Activated CD4-positive, alpha-beta memory T cell treated with anti-CD3 and anti-CD28 coated beads for 36 hours (primary cell): Measurements from ENCODE around the gene WDFY3. TPM values are rescaled to one million over a fixed set of nuclear protein-coding genes. Genes with fewer than 3 reads are reported as not detected.

Experiments used
- CTCF ChIA-PET: fragments of 350-600 bp; sonication (Branson Sonifier 250); formaldehyde crosslinking; loops from one replicate; lab custom pipeline; 2021; ENCODE audit warnings: antibody characterized with exemption, inconsistent platforms; lab: Charles Lee
- POLR2A ChIA-PET: fragments of 350-600 bp; sonication (Branson Sonifier 250); formaldehyde crosslinking; loops from one replicate; lab custom pipeline; 2021; ENCODE audit warnings: antibody characterized with exemption; lab: Charles Lee
- DNase-seq: peaks from one replicate; pipeline ENCODE4 v3.0.0-alpha.2; 2020
- H3K27ac Mint-ChIP-seq: one replicate; pipeline ENCODE4 v1.8.0; 2021; ENCODE audit warnings: mixed read lengths
- H3K27me3 Mint-ChIP-seq: one replicate; pipeline ENCODE4 v1.8.0; 2021; ENCODE audit warnings: mixed read lengths
- H3K36me3 Mint-ChIP-seq: one replicate; pipeline ENCODE4 v1.8.0; 2021; ENCODE audit warnings: mixed read lengths
- H3K4me1 Mint-ChIP-seq: one replicate; pipeline ENCODE4 v1.8.0; 2021; ENCODE audit warnings: low read depth, mixed read lengths
- H3K4me3 Mint-ChIP-seq: one replicate; pipeline ENCODE4 v1.8.0; 2021; ENCODE audit warnings: mild to moderate bottlenecking, mixed read lengths
- H3K9me3 Mint-ChIP-seq: one replicate; pipeline ENCODE4 v1.8.0; 2021; ENCODE audit warnings: mixed read lengths
- intact Hi-C: fragments of 100-400 bp; cut with micrococcal nuclease; formaldehyde crosslinking; loops from one replicate; pipeline ENCODE4 v1.15.1; 2023
- total RNA-seq, 2 experiments: library from RNA; stranded (reverse); gene quantifications; one replicate each; pipeline ENCODE4 v1.2.3, GENCODE V29; 2021

Gene WDFY3
- total RNA-seq, 2 experiments from 2014 or later, result 1.3 to 1.7 TPM

DNA sequence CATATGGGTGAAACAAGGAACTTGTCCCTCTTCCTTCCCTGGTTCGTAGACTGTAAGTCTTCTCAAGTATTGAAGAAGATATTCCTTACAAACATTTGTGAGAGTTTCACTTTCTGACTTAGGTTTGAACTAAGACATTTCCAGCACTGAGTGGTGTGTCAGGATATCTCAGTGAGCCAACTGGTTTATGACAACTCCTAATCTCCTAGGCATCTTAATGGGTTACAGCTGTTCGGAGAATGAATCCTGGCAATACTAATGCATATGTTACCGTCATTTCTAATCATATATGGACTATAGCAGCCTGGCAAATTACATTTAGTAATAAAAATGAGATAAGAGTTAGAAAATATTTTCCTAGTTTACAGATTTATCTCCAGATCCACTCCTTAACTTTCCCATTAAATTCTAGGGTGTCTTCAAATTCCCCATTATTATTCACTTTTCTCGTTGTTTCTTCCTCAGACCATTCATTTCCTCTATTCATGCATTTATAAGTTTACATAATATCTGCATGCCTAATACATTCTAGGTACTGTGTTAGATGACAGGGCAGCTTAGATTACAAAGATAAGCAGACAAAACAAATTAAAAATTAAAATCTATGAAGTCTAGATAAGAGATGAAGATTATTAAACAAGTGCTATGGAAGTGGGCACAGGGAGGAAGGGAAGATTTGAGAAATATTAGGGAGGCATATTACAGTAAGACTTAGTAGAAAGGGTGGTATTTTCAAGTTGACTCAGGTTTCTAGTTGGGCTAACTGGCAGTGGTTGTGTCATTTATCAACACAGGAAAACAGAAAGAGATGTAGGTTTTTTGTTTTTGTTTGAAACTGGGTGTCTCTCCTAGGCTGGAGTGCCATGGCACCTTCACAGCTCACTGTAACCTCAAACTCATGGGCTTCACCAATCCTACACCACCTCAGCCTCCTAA lies 173.9 kb downstream of the WDFY3 start:
- Mint-ChIP-seq H3K4me3 (no peak overlapping the region), H3K36me3 (no peaks in the 10 kb centered on the region)
- intact Hi-C loops, result no loop called here

DNA sequence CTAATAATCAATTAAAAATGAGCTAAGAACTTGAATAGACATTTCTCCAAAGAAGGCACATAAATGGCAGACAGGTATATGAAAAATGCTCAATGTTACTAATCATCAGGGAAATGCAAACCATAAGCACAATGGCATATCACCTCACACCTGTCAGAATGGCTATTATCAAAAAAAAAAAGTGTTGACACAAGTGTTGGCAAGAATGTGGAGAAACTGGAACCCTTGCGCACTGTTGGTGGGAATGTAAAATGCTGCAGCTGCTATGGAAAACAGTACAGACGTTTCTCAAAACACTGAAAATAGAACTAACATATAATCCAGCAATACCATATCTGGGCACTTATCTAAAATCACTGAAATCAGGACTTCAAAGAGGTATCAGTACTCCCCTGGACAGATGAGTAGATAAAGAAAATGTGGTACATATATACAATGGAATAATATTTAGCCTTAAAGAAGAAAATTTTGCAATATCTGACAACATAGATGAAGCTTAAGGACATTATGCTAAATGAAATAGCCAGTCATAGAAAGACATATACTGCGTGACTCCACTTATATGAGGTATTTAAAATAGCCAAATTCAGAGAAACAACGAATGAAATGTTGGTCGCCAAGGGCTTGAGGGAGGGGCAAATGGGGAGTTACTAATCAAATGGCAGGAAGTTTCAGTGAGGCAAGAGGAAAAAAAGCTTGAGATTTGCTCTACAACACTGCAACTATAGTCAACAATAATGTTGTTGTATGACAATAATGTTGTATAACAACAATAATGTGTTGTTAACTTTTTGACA lies 175.5 kb downstream of the WDFY3 start:
- no peak overlapping the region for H3K4me3 Mint-ChIP-seq
- CTCF ChIA-PET, result interaction anchor here (0.7 kb wide), 1 partner anchor 60 kb away, joined by 3 read pairs; no protein-coding TSS in a partner anchor
- POLR2A ChIA-PET, result no interaction called here

More for the DNA sequence above, 173.9 kb downstream of the WDFY3 start:
- POLR2A ChIA-PET, result no interaction called here
- Mint-ChIP-seq H3K9me3 (no peaks in the 10 kb centered on the region), H3K27me3 (no peaks in the 10 kb centered on the region), H3K27ac (no peak overlapping the region), H3K4me1 (no peaks in the 10 kb centered on the region)
- CTCF ChIA-PET, result no interaction called here
- DNase-seq, result no peak

DNA sequence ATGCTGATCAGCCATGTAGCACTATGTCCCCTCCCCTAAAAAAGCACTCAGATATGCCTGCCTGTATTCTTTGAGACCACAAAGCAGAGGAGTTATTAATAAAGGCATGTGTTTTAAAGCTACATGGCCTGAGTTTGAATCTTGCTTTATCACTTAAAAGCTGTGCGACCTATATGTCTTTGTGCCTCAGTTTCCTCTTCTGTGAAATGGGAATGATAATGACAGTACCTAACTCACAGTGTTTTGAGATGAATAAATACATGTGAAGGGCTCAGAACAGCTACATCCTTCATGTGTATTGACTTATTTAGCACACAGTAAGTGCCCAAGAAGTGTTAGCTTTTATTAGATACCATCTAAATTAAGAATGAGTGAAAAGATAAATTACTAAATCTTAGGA lies 180.0 kb downstream of the WDFY3 start:
- Mint-ChIP-seq H3K9me3 (no peaks in the 10 kb centered on the region), H3K4me1 (no peaks in the 10 kb centered on the region), H3K4me3 (no peak overlapping the region), H3K36me3 (no peaks in the 10 kb centered on the region), H3K27ac (no peak overlapping the region), H3K27me3 (no peaks in the 10 kb centered on the region)
- DNase-seq, result no peak
- intact Hi-C loops, result no loop called here
- ChIA-PET POLR2A (no interaction called here), CTCF (no interaction called here)

More for the DNA sequence above, 175.5 kb downstream of the WDFY3 start:
- Mint-ChIP-seq H3K4me1 (no peaks in the 10 kb centered on the region), H3K9me3 (no peaks in the 10 kb centered on the region), H3K36me3 (no peaks in the 10 kb centered on the region), H3K27me3 (no peaks in the 10 kb centered on the region), H3K27ac (no peak overlapping the region)
- intact Hi-C loops, result no loop called here
- no peak for DNase-seq

DNA sequence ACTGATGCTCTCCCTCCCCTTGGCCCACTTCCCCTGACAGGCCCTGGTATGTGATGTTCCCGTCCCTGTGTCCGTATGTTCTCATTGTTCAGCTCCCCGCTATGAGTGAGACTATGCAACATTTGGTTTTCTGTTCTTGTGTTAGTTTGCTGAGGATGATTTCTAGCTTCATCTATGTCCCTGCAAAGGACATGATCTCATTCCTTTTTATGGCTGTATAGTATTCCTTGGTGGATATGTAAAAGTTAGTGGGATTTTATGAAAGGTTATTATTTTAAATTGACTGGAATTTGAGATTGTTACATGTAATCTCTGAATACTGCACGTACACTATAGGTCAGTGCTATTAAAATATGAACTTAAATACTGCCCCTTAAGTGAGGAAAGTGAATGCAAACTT lies 184.0 kb downstream of the WDFY3 start:
- intact Hi-C loops, result no loop called here
- H3K4me3 Mint-ChIP-seq, result no peak overlapping the region
- no peaks in the 10 kb centered on the region for H3K36me3 Mint-ChIP-seq
- ChIA-PET CTCF (no interaction called here), POLR2A (no interaction called here)
- no peaks in the 10 kb centered on the region for H3K9me3 Mint-ChIP-seq
- DNase-seq, result no peak
- no peak overlapping the region for H3K27ac Mint-ChIP-seq
- H3K4me1 Mint-ChIP-seq, result no peaks in the 10 kb centered on the region
- no peaks in the 10 kb centered on the region for H3K27me3 Mint-ChIP-seq

DNA sequence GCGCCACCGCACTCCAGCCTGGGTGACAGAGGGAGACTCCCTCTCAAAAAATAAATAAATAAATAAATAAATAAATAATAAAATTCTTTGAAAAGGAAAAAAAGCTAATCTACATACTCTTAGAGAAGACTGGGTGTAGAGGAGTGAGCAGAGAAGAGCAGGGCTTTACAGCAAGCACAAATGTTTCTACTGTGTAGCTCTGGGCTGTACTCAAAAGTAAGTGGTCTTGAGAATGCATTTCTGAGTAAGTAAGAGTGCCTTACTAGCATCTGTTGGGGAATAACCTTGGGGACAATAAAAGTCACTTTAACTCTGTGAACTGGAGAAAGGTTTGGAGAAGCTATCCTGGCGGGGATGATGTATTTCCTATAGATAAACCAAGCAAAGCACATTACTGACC lies 185.8 kb downstream of the WDFY3 start:
- Mint-ChIP-seq H3K27ac (no peak overlapping the region), H3K4me3 (no peak overlapping the region), H3K9me3 (no peaks in the 10 kb centered on the region), H3K4me1 (no peaks in the 10 kb centered on the region), H3K27me3 (no peaks in the 10 kb centered on the region), H3K36me3 (no peaks in the 10 kb centered on the region)
- no peak for DNase-seq
- ChIA-PET POLR2A (no interaction called here), CTCF (interaction anchor here (0.6 kb wide), 1 partner anchor 1099 kb away, joined by 4 read pairs; no protein-coding TSS in a partner anchor)
- intact Hi-C loops, result no loop called here

DNA sequence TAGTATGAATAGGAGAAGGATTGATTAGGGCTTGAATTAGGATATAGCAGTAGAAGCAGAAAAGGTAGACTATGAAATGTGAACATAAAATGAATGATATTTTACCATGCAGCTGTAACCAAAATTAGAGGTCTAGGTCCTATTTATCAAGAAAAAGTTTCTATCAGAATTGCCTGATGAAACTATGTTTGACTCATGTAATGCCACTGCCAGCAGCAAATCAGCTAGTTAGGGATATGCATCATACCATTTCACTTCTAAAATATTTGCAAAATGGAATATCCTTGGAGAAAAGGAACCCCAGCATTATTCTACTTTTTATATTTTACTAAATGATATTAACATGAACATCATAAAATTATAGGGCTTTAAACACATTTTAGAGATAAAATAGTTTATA lies 188.4 kb downstream of the WDFY3 start:
- no peaks in the 10 kb centered on the region for H3K4me1 Mint-ChIP-seq
- H3K36me3 Mint-ChIP-seq, result no peaks in the 10 kb centered on the region
- ChIA-PET CTCF (no interaction called here), POLR2A (no interaction called here)
- no peak overlapping the region for H3K4me3 Mint-ChIP-seq
- intact Hi-C loops, result no loop called here
- DNase-seq, result no peak
- H3K27ac Mint-ChIP-seq, result no peak overlapping the region
- H3K27me3 Mint-ChIP-seq, result peaks cover 3% of the 10 kb centered on the region
- H3K9me3 Mint-ChIP-seq, result no peaks in the 10 kb centered on the region

DNA sequence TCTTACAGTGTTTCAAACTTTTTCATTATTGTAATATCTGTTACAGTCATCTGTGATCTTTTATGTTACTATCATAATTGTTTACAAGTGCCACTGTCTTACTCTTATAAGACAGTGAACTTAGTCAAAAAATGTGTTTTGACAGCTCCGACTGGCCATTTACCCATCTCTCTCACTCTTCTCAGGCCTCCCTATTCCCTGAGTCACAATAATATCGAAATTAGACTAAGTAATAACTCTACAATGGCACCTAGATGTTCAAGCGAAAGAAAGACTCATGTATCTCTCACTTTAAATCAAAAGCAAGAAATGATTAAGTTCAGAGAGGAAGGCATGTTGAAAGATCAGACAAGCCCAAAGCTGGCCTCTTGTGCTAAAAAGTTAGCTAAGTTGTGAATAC lies 199.3 kb downstream of the WDFY3 start:
- ChIA-PET CTCF (interaction anchor here (1.4 kb wide), 1 partner anchor 18 kb away, joined by 6 read pairs; no protein-coding TSS in a partner anchor), POLR2A (interaction anchor here (0.6 kb wide), 1 partner anchor 292 kb away, joined by 4 read pairs; no protein-coding TSS in a partner anchor)
- intact Hi-C loops, result no loop called here
- no peak overlapping the region for H3K27ac Mint-ChIP-seq
- no peaks in the 10 kb centered on the region for H3K36me3 Mint-ChIP-seq
- no peak overlapping the region for H3K4me3 Mint-ChIP-seq
- H3K27me3 Mint-ChIP-seq, result no peaks in the 10 kb centered on the region
- H3K4me1 Mint-ChIP-seq, result peaks cover 12% of the 10 kb centered on the region
- H3K9me3 Mint-ChIP-seq, result no peaks in the 10 kb centered on the region
- no peak for DNase-seq

DNA sequence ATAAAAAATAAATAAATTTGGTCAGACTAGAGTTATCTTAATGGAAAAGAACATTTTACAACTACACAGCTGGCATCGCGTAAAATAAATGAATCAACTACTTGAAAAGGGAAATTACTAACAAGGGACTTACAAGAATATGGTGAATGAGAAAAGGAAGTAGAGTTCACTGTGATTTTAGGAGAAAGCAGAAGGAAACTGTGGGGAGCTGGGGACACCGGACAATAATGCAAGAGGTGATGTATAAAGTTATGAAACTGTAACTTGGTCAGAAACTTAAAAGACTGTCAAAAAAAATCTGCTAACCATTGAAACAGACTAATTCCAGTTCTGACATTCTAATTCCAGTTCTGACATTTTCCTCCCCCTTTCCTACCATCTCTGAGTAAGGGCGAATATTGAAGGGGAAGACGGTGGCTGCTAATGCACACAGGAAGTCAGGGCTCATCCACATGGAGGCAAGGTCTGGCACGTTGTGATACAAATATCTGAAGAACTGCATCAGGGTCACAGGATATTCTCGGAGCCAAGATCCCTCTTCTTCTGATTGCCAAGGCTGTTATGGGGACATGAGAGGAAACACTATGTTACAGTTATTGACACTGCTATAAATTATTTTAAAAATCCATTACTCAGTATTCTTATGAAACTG lies 213.0 kb downstream of the WDFY3 start:
- H3K27ac Mint-ChIP-seq, result no peak overlapping the region
- H3K4me1 Mint-ChIP-seq, result no peaks in the 10 kb centered on the region
- CTCF ChIA-PET, result interaction anchor here (0.9 kb wide), 1 partner anchor 10 kb away, joined by 4 read pairs; no protein-coding TSS in a partner anchor
- no peaks in the 10 kb centered on the region for H3K9me3 Mint-ChIP-seq
- POLR2A ChIA-PET, result no interaction called here
- peaks cover 4% of the 10 kb centered on the region for H3K27me3 Mint-ChIP-seq
- no peaks in the 10 kb centered on the region for H3K36me3 Mint-ChIP-seq
- H3K4me3 Mint-ChIP-seq, result no peak overlapping the region
- DNase-seq, result no peak
- intact Hi-C loops, result loop anchor here (5.0 kb wide), 1 partner anchor 171 kb away; the partner anchor contains the start of gene CDS1

DNA sequence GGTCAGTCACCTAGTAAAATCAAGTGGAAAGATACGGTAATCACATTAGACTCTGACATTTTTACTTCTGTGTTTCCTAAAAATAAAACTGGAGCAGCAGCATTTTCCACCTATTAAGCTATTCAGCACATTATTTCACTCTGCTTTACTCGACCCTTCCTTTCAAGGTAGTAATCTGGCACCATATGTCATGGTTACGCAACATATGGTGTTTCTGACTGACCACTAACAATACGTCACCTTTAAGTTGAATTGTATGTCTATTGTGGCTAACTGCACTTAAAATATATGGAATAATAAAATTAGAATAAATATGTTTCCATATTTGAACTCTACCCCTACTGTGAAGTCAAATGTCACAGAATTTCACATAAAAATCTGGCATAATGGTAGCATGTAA lies 214.8 kb downstream of the WDFY3 start:
- CTCF ChIA-PET, result interaction anchor here (1.1 to 2.5 kb wide), 2 partner anchors 173 to 219 kb away, joined by 3 to 21 read pairs; no protein-coding TSS in a partner anchor
- DNase-seq, result no peak
- intact Hi-C loops, result loop anchor here (5.0 kb wide), 1 partner anchor 169 kb away; the partner anchor contains the start of gene CDS1
- no peaks in the 10 kb centered on the region for H3K4me1 Mint-ChIP-seq
- H3K27me3 Mint-ChIP-seq, result peaks cover 4% of the 10 kb centered on the region
- H3K27ac Mint-ChIP-seq, result no peak overlapping the region
- no peaks in the 10 kb centered on the region for H3K36me3 Mint-ChIP-seq
- H3K9me3 Mint-ChIP-seq, result no peaks in the 10 kb centered on the region
- no peak overlapping the region for H3K4me3 Mint-ChIP-seq
- POLR2A ChIA-PET, result no interaction called here

DNA sequence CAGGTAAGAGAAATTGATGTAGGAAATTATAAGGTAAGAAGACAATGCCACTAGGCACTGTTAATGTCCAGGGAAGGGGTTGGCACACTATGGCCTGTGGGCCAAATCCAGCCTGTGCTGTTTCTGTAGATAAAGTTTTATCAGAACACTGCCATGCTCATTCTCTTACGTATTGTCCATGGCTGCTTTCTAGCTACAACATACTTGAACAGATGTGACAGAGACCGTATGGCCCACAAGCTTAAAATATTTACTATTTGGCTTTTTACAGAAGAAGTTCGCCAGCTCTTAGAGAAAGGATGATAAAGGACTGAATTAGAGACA lies 215.6 kb downstream of the WDFY3 start:
- H3K9me3 Mint-ChIP-seq, result no peaks in the 10 kb centered on the region
- H3K36me3 Mint-ChIP-seq, result no peaks in the 10 kb centered on the region
- CTCF ChIA-PET, result interaction anchor here (0.5 to 2.5 kb wide), 11 partner anchors 9 to 222 kb away, joined by 3 to 22 read pairs (median 4); partner anchors contain the start of gene WDFY3
- H3K4me1 Mint-ChIP-seq, result no peaks in the 10 kb centered on the region
- POLR2A ChIA-PET, result no interaction called here
- H3K27ac Mint-ChIP-seq, result no peak overlapping the region
- DNase-seq, result no peak
- H3K4me3 Mint-ChIP-seq, result no peak overlapping the region
- intact Hi-C loops, result loop anchor here (1.0 to 5.0 kb wide), 2 partner anchors 169 to 220 kb away; partner anchors contain the start of gene CDS1
- H3K27me3 Mint-ChIP-seq, result peaks cover 4% of the 10 kb centered on the region

DNA sequence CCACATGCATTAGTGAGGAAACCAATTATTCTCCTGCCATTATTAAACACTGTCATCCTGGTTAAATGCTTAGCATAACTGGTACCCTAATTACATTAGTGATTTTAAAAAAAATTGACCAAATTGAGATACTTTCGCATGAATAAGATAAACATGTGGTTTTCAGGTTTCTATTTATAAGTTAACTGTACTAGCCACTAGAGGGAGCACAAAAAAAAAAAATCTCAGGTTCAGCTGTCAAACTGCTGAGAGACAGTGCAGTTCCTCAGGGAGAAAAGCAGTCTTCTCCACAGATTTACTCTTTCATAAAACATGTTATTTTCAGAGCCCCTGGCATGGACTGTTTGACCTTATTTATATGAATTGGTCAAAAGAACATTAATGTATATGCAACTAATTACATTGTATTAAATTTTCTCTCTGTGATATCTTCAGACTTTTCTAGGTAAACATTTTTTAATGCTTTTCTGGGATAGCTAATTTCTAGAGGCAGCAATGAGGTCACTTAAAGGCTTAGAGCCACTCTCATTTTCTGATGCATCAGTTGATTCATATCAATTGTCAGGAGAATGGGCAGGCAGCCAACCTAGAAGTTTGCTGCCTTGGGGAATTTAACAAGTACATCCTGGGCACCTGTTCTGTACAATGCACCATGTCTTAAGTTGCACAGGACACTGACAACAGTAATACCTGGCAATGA lies 216.1 kb downstream of the WDFY3 start:
- H3K36me3 Mint-ChIP-seq, result no peaks in the 10 kb centered on the region
- no peak for DNase-seq
- H3K27me3 Mint-ChIP-seq, result peaks cover 4% of the 10 kb centered on the region
- no peaks in the 10 kb centered on the region for H3K4me1 Mint-ChIP-seq
- no peak overlapping the region for H3K27ac Mint-ChIP-seq
- CTCF ChIA-PET, result interaction anchor here (0.5 to 2.5 kb wide), 15 partner anchors 9 to 862 kb away, joined by 3 to 22 read pairs (median 4); partner anchors contain the start of gene WDFY3
- intact Hi-C loops, result loop anchor here (1.0 to 5.0 kb wide), 2 partner anchors 168 to 221 kb away; partner anchors contain the start of gene CDS1
- H3K9me3 Mint-ChIP-seq, result no peaks in the 10 kb centered on the region
- POLR2A ChIA-PET, result no interaction called here
- no peak overlapping the region for H3K4me3 Mint-ChIP-seq
